Mononuclear cell (primary cell): ENCODE measurements around the gene EPB41L2. TPM values are rescaled to one million over a fixed set of nuclear protein-coding genes. Genes with fewer than 3 reads are reported as not detected.

Experiments
- total RNA-seq: library from RNA; depleted of rRNA; stranded (reverse); fragments of >200 nt; gene quantifications from one replicate; pipeline ENCODE4 v1.2.3, GENCODE V29; 2012

Gene EPB41L2
- total RNA-seq, 1 donor = 11.2 TPM

Other genes starting within 250 kb of the EPB41L2 start
- not detected for gene SMLR1, start 235.8 kb downstream of the EPB41L2 start, total RNA-seq
- 21.0 TPM for gene AKAP7, start 72.2 kb upstream of the EPB41L2 start, total RNA-seq